ENCODE data around the gene KIAA1614.

- TF ChIP-seq ZC3H10 (CRISPR knock-in tag; IDR thresholded peaks at IDR 0.05) (no peak), RARB (CRISPR knock-in tag; IDR thresholded peaks at IDR 0.05) (no peak), ZNF565 (CRISPR knock-in tag; conservative IDR thresholded peaks at IDR 0.05; ENCODE audit: low read depth) (no peak), ZFP30 (CRISPR knock-in tag; IDR thresholded peaks at IDR 0.05) (no peak), GLIS3 (CRISPR knock-in tag; IDR thresholded peaks at IDR 0.05) (no peak), OSR1 (CRISPR knock-in tag; IDR thresholded peaks at IDR 0.05) (no peak)
- TF ChIP-seq, protein P1, sequence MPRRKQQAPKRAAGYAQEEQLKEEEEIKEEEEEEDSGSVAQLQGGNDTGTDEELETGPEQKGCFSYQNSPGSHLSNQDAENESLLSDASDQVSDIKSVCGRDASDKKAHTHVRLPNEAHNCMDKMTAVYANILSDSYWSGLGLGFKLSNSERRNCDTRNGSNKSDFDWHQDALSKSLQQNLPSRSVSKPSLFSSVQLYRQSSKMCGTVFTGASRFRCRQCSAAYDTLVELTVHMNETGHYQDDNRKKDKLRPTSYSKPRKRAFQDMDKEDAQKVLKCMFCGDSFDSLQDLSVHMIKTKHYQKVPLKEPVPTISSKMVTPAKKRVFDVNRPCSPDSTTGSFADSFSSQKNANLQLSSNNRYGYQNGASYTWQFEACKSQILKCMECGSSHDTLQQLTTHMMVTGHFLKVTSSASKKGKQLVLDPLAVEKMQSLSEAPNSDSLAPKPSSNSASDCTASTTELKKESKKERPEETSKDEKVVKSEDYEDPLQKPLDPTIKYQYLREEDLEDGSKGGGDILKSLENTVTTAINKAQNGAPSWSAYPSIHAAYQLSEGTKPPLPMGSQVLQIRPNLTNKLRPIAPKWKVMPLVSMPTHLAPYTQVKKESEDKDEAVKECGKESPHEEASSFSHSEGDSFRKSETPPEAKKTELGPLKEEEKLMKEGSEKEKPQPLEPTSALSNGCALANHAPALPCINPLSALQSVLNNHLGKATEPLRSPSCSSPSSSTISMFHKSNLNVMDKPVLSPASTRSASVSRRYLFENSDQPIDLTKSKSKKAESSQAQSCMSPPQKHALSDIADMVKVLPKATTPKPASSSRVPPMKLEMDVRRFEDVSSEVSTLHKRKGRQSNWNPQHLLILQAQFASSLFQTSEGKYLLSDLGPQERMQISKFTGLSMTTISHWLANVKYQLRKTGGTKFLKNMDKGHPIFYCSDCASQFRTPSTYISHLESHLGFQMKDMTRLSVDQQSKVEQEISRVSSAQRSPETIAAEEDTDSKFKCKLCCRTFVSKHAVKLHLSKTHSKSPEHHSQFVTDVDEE (CRISPR knock-in tag; IDR thresholded peaks at IDR 0.05), result no peak
- TF ChIP-seq, protein P2, sequence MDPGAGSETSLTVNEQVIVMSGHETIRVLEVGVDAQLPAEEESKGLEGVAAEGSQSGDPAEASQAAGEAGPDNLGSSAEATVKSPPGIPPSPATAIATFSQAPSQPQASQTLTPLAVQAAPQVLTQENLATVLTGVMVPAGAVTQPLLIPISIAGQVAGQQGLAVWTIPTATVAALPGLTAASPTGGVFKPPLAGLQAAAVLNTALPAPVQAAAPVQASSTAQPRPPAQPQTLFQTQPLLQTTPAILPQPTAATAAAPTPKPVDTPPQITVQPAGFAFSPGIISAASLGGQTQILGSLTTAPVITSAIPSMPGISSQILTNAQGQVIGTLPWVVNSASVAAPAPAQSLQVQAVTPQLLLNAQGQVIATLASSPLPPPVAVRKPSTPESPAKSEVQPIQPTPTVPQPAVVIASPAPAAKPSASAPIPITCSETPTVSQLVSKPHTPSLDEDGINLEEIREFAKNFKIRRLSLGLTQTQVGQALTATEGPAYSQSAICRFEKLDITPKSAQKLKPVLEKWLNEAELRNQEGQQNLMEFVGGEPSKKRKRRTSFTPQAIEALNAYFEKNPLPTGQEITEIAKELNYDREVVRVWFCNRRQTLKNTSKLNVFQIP (CRISPR knock-in tag; IDR thresholded peaks at IDR 0.05; ENCODE audit: borderline replicate concordance, low read depth), result no peak
- TF ChIP-seq, protein P3, sequence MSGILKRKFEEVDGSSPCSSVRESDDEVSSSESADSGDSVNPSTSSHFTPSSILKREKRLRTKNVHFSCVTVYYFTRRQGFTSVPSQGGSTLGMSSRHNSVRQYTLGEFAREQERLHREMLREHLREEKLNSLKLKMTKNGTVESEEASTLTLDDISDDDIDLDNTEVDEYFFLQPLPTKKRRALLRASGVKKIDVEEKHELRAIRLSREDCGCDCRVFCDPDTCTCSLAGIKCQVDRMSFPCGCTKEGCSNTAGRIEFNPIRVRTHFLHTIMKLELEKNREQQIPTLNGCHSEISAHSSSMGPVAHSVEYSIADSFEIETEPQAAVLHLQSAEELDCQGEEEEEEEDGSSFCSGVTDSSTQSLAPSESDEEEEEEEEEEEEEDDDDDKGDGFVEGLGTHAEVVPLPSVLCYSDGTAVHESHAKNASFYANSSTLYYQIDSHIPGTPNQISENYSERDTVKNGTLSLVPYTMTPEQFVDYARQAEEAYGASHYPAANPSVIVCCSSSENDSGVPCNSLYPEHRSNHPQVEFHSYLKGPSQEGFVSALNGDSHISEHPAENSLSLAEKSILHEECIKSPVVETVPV (CRISPR knock-in tag; IDR thresholded peaks at IDR 0.05), result no peak
Observed at GRCh38 chr1:180939073-180939710, 26.5 kb downstream of the KIAA1614 start.

Measured in SK-N-SH treated with all-trans-retinoic acid at 6 μM for 48 hours (cell line).